GM23338 (cell line): ENCODE measurements around the gene VRK3. TPM values are rescaled to one million over a fixed set of nuclear protein-coding genes. Genes with fewer than 3 reads are reported as not detected.

Source experiments
- ATAC-seq: fragments of 200-7000 bp; cut with Tn5 transposase; 3 replicates; pipeline ENCODE4 v1.9.1; 2020
- DNase-seq: peaks from one replicate; pipeline ENCODE4 v3.0.0-alpha.2; 2015; ENCODE audit warnings: low spot score
- H2AFZ ChIP-seq: fragments of 200-600 bp; sonication (generic); 2 replicates; pipeline ENCODE4 v1.8.0; 2016; ENCODE audit warnings: antibody characterized with exemption, mild to moderate bottlenecking, moderate library complexity
- H3F3A ChIP-seq: fragments of 200-600 bp; sonication (generic); replicated peaks from 2 replicates; pipeline ENCODE4 v1.8.0; 2017; ENCODE audit warnings: antibody characterized with exemption, mixed run types, low read depth
- H3K27ac ChIP-seq: fragments of 200-600 bp; sonication (generic); 2 replicates; pipeline ENCODE4 v1.6.1; 2016; ENCODE audit warnings: low read depth
- H3K27me3 ChIP-seq: fragments of 200-600 bp; sonication (generic); 2 replicates; pipeline ENCODE4 v1.8.0; 2016; ENCODE audit warnings: mild to moderate bottlenecking, mixed run types, moderate library complexity; ENCODE audit not compliant: insufficient read depth
- H3K36me3 ChIP-seq: fragments of 200-600 bp; sonication (generic); 2 replicates; pipeline ENCODE4 v1.8.0; 2016; ENCODE audit warnings: mild to moderate bottlenecking; ENCODE audit not compliant: insufficient read depth
- H3K4me1 ChIP-seq: fragments of 200-600 bp; sonication (generic); 2 replicates; pipeline ENCODE4 v1.8.0; 2016; ENCODE audit warnings: mild to moderate bottlenecking, moderate library complexity; ENCODE audit not compliant: insufficient read depth
- H3K4me2 ChIP-seq: fragments of 200-600 bp; sonication (generic); 2 replicates; pipeline ENCODE4 v1.7.1; 2017; ENCODE audit warnings: mixed run types
- H3K4me3 ChIP-seq: fragments of 200-600 bp; sonication (generic); 2 replicates; pipeline ENCODE4 v1.6.1; 2016; ENCODE audit warnings: mixed run types
- H3K79me2 ChIP-seq: fragments of 200-600 bp; sonication (generic); replicated peaks from 2 replicates; pipeline ENCODE4 v1.8.0; 2017; ENCODE audit warnings: mild to moderate bottlenecking; ENCODE audit not compliant: insufficient read depth
- H3K9me2 ChIP-seq: fragments of 200-600 bp; sonication (generic); 2 replicates; pipeline ENCODE4 v1.8.0; 2017; ENCODE audit not compliant: insufficient read depth
- H4K20me1 ChIP-seq: fragments of 200-600 bp; sonication (generic); replicated peaks from 2 replicates; pipeline ENCODE4 v1.8.0; 2017; ENCODE audit warnings: mild to moderate bottlenecking; ENCODE audit not compliant: insufficient read depth
- H3K27ac Mint-ChIP-seq: 2 replicates; pipeline ENCODE4 v1.8.0; 2020; ENCODE audit warnings: inconsistent platforms, mild to moderate bottlenecking, moderate library complexity, mixed read lengths
- H3K27me3 Mint-ChIP-seq: 3 replicates; pipeline ENCODE4 v1.8.0; 2022; ENCODE audit warnings: low read depth, mild to moderate bottlenecking, moderate library complexity, mixed read lengths, inconsistent platforms; ENCODE audit not compliant: insufficient read depth, poor library complexity
- H3K36me3 Mint-ChIP-seq: 3 replicates; pipeline ENCODE4 v1.8.0; 2021; ENCODE audit warnings: low read depth, mild to moderate bottlenecking, inconsistent platforms, moderate library complexity, mixed read lengths
- H3K4me1 Mint-ChIP-seq: 3 replicates; pipeline ENCODE4 v1.8.0; 2020; ENCODE audit warnings: mild to moderate bottlenecking, inconsistent platforms, mixed read lengths
- H3K4me3 Mint-ChIP-seq: 3 replicates; pipeline ENCODE4 v1.8.0; 2021; ENCODE audit warnings: moderate library complexity, mild to moderate bottlenecking, inconsistent platforms, mixed read lengths
- H3K9me3 Mint-ChIP-seq: 3 replicates; pipeline ENCODE4 v1.8.0; 2020; ENCODE audit warnings: moderate library complexity, mild to moderate bottlenecking, inconsistent platforms, mixed read lengths
- CREB1 ChIP-seq: fragments of 250-450 bp; sonication (Bioruptor Pico); IDR thresholded peaks from 2 replicates; pipeline ENCODE4 v1.5.0; 2020; ENCODE audit warnings: low read depth, mild to moderate bottlenecking, moderate library complexity
- ETS1 ChIP-seq: IDR thresholded peaks from 2 replicates; pipeline ENCODE4 v1.6.1; 2016; ENCODE audit warnings: antibody characterized with exemption
- POLR2AphosphoS5 ChIP-seq: IDR thresholded peaks from 2 replicates; pipeline ENCODE4 v1.6.1; 2016; ENCODE audit warnings: antibody characterized with exemption, low read depth
- ZNF462 ChIP-seq: fragments of 250-450 bp; sonication (Bioruptor Pico); IDR thresholded peaks from 2 replicates; pipeline ENCODE4 v1.5.0; 2020; ENCODE audit warnings: mild to moderate bottlenecking, moderate library complexity
- polyA plus RNA-seq: library from polyadenylated mRNA; unstranded; fragments of >200 nt; fragmentation: Nextera tagmentation; extraction: Ambion mirVana; gene quantifications from 2 replicates; pipeline ENCODE4 v1.2.1, GENCODE V29; 2016
- total RNA-seq: library from RNA; depleted of rRNA; stranded (reverse); fragments of >200 nt; shearing (Covaris generic); gene quantifications from 2 replicates; pipeline ENCODE4 v1.2.3, GENCODE V29; 2014

Gene VRK3
- total and polyA plus RNA-seq, 2 experiments from 2014 or later: 17.4 to 29.1 TPM

GRCh38 chr19:49985871-49986270 lies 39.3 kb downstream of the VRK3 start:
- Histone ChIP-seq H3K4me2 (no peak overlapping the region), H3K79me2 (no peaks in the 10 kb centered on the region), H2AFZ (no peak overlapping the region), H3K9me2 (no peaks in the 10 kb centered on the region), H3K4me3 (no peak overlapping the region), H3K27me3 (no peaks in the 10 kb centered on the region), H4K20me1 (no peaks in the 10 kb centered on the region; the same call in 1 of the 2 replicates), H3K36me3 (no peaks in the 10 kb centered on the region), H3F3A (no peaks in the 10 kb centered on the region), H3K27ac (no peak overlapping the region), H3K4me1 (no peaks in the 10 kb centered on the region)
- no peak for ATAC-seq
- no peak for DNase-seq
- Mint-ChIP-seq H3K27me3 (peaks cover 8% of the 10 kb centered on the region), H3K4me1 (no peaks in the 10 kb centered on the region; the same call in 2 of the 3 replicates), H3K9me3 (peaks cover 3% of the 10 kb centered on the region; the same call in 2 of the 3 replicates), H3K27ac (no peak overlapping the region), H3K36me3 (no peaks in the 10 kb centered on the region; the same call in 1 of the 3 replicates), H3K4me3 (no peak overlapping the region)
- TF ChIP-seq ZNF462 (CRISPR knock-in tag) (no peak), POLR2AphosphoS5 (no peak)

GRCh38 chr19:49984491-49984890 lies 40.7 kb downstream of the VRK3 start:
- H3K27ac Mint-ChIP-seq: no peak overlapping the region

More at GRCh38 chr19:49984491-49984890, 40.7 kb downstream of the VRK3 start:
- peaks cover 3% of the 10 kb centered on the region; the same call in 2 of the 3 replicates for H3K9me3 Mint-ChIP-seq
- no peak overlapping the region for H3K4me2 ChIP-seq
- DNase-seq: no peak
- H3K4me1 ChIP-seq: no peaks in the 10 kb centered on the region
- no peaks in the 10 kb centered on the region for H3K27me3 ChIP-seq
- H3K4me1 Mint-ChIP-seq: no peaks in the 10 kb centered on the region; the same call in 2 of the 3 replicates
- H3K4me3 ChIP-seq: no peak overlapping the region
- H3K27me3 Mint-ChIP-seq: peaks cover 7% of the 10 kb centered on the region
- H3F3A ChIP-seq: no peaks in the 10 kb centered on the region
- no peaks in the 10 kb centered on the region; the same call in 1 of the 2 replicates for H4K20me1 ChIP-seq
- no peak overlapping the region for H3K4me3 Mint-ChIP-seq
- no peaks in the 10 kb centered on the region for H3K36me3 ChIP-seq
- no peak overlapping the region for H3K27ac ChIP-seq
- no peak for TF ChIP-seq CREB1 (CRISPR knock-in tag)
- no peak for TF ChIP-seq ETS1
- H3K36me3 Mint-ChIP-seq: no peaks in the 10 kb centered on the region; the same call in 1 of the 3 replicates
- no peak for ATAC-seq
- H3K79me2 ChIP-seq: no peaks in the 10 kb centered on the region
- no peaks in the 10 kb centered on the region for H3K9me2 ChIP-seq
- H2AFZ ChIP-seq: no peak overlapping the region
